T-helper 1 cell (primary cell): ENCODE data around the gene SRSF10.
A peak's percentile ranks its signal among the peaks of the same experiment; 100 is the strongest.
"Not testable (repeated sequence)": the region's sequence is repeated elsewhere in the genome, so short reads cannot be mapped to it uniquely, and the experiment has no call there.

Experiments used
- DNase-seq, 5 donors: peaks; one replicate each; pipeline ENCODE4 v3.0.0-alpha.2; 2012 to 2020
- total RNA-seq, 4 donors: gene quantifications; one replicate each; lab custom pipeline; 2026; lab: John Stamatoyannopoulos, UW

SRSF10 gene
- total RNA-seq = 281 to 395 (median 365) reads per million in 4 donors

- peak; percentile 96 to 100 (median 97) for DNase-seq
Measured at GRCh38 chr1:23979881-23980727, at the start of gene SRSF10. Gene SRSF10 (minus strand): TSS chr1:23980327. CDS start chr1:23980255, 72 bp downstream.

GRCh38 chr1:24027838-24028468 lies 47.8 kb upstream of the SRSF10 start:
- DNase-seq = peak in 1 of 5 donors; percentile 13

GRCh38 chr1:24022581-24023361 lies 42.6 kb upstream of the SRSF10 start:
- no peak for DNase-seq

GRCh38 chr1:24021403-24022266 lies 41.5 kb upstream of the SRSF10 start:
- no peak for DNase-seq

- DNase-seq = no peak
Measured at GRCh38 chr1:24020470-24020869, 40.3 kb upstream of the SRSF10 start.

GRCh38 chr1:24020025-24020424 lies 39.9 kb upstream of the SRSF10 start:
- DNase-seq = no peak

GRCh38 chr1:24018611-24019580 lies 38.8 kb upstream of the SRSF10 start:
- DNase-seq = no peak

GRCh38 chr1:24015221-24016210 lies 35.4 kb upstream of the SRSF10 start:
- DNase-seq = no peak

- not testable (repeated sequence) for DNase-seq
Measured at GRCh38 chr1:24012878-24013277, 32.8 kb upstream of the SRSF10 start.

- no peak for DNase-seq
Measured at GRCh38 chr1:24010650-24011049, 30.5 kb upstream of the SRSF10 start.

GRCh38 chr1:24009406-24009805 lies 29.3 kb upstream of the SRSF10 start:
- DNase-seq = no peak

- DNase-seq = not testable (repeated sequence)
Measured at GRCh38 chr1:24008574-24009184, 28.6 kb upstream of the SRSF10 start.

- DNase-seq = no peak
Measured at GRCh38 chr1:24007079-24007478, 27.0 kb upstream of the SRSF10 start.

GRCh38 chr1:24005163-24005562 lies 25.0 kb upstream of the SRSF10 start:
- no peak for DNase-seq

GRCh38 chr1:24004132-24004531 lies 24.0 kb upstream of the SRSF10 start:
- DNase-seq = no peak

GRCh38 chr1:24003331-24003972 lies 23.3 kb upstream of the SRSF10 start:
- no peak for DNase-seq

GRCh38 chr1:24002695-24003094 lies 22.6 kb upstream of the SRSF10 start:
- no peak for DNase-seq

- no peak for DNase-seq
Measured at GRCh38 chr1:23999156-23999671, 19.1 kb upstream of the SRSF10 start.
